PC-9 (cell line): ENCODE results near the gene SNX9. TPM values are rescaled to one million over a fixed set of nuclear protein-coding genes. Genes with fewer than 3 reads are reported as not detected.

Experiments used
- BruUV-seq: library from RNA; stranded (reverse); fragments of 400-500 nt; replicated peaks from 2 replicates; lab custom pipeline; 2021; lab: Mats Ljungman, UMichigan
- CTCF ChIA-PET: fragments of 300-600 bp; sonication (Branson Sonifier 250); formaldehyde crosslinking; loops from one replicate; lab custom pipeline; 2022; ENCODE audit warnings: antibody characterized with exemption; lab: Charles Lee
- POLR2A ChIA-PET: fragments of 300-600 bp; sonication (Branson Sonifier 250); formaldehyde crosslinking; loops from one replicate; lab custom pipeline; 2022; ENCODE audit warnings: antibody characterized with exemption; ENCODE audit not compliant: unreplicated experiment; lab: Charles Lee
- DNase-seq, 2 experiments: peaks; one replicate each; pipeline versions ENCODE4 v3.0.0 to v3.0.0-alpha.2; 2015 to 2022; ENCODE audit warnings: mixed read lengths in 1 of 2
- H2AFZ ChIP-seq: fragments of 200-600 bp; sonication (generic); 2 replicates; pipeline ENCODE4 v1.8.1; 2017; ENCODE audit warnings: antibody characterized with exemption
- H3F3A ChIP-seq: fragments of 200-600 bp; sonication (generic); 2 replicates; pipeline ENCODE4 v1.8.1; 2017; ENCODE audit warnings: antibody characterized with exemption, mild to moderate bottlenecking, low read depth; ENCODE audit not compliant: insufficient read depth
- H3K27ac ChIP-seq: fragments of 200-600 bp; sonication (generic); 2 replicates; pipeline ENCODE4 v1.6.1; 2016; ENCODE audit warnings: mixed run types
- H3K27me3 ChIP-seq: fragments of 200-600 bp; sonication (generic); 2 replicates; pipeline ENCODE4 v1.6.1; 2016; ENCODE audit warnings: low read depth, mixed run types; ENCODE audit not compliant: insufficient read depth
- H3K36me3 ChIP-seq: fragments of 200-600 bp; sonication (generic); 2 replicates; pipeline ENCODE4 v1.6.1; 2016; ENCODE audit warnings: low read depth, mixed run types
- H3K4me1 ChIP-seq: fragments of 200-600 bp; sonication (generic); replicated peaks from 2 replicates; pipeline ENCODE4 v1.6.1; 2016; ENCODE audit warnings: mixed run types; ENCODE audit not compliant: insufficient read depth
- H3K4me2 ChIP-seq: fragments of 200-600 bp; sonication (generic); 2 replicates; pipeline ENCODE4 v1.6.1; 2017; ENCODE audit warnings: mixed run types
- H3K4me3 ChIP-seq: fragments of 200-600 bp; sonication (generic); 2 replicates; pipeline ENCODE4 v1.6.1; 2016; ENCODE audit warnings: mixed run types
- H3K79me2 ChIP-seq: fragments of 200-600 bp; sonication (generic); 2 replicates; pipeline ENCODE4 v1.6.1; 2017; ENCODE audit warnings: low read depth, mixed run types
- H3K9me2 ChIP-seq: fragments of 200-600 bp; sonication (generic); 2 replicates; pipeline ENCODE4 v1.8.1; 2017; ENCODE audit warnings: mild to moderate bottlenecking; ENCODE audit not compliant: insufficient read depth
- H3K9me3 ChIP-seq: fragments of 200-600 bp; sonication (generic); 2 replicates; pipeline ENCODE4 v1.8.1; 2016; ENCODE audit warnings: low read depth; ENCODE audit not compliant: insufficient read depth
- H4K20me1 ChIP-seq: fragments of 200-600 bp; sonication (generic); 2 replicates; pipeline ENCODE4 v1.8.1; 2017; ENCODE audit not compliant: insufficient read depth
- EZH2 ChIP-seq: fragments of 200-600 bp; sonication (generic); IDR thresholded peaks from 2 replicates; pipeline ENCODE4 v1.8.0; 2017; ENCODE audit warnings: antibody characterized with exemption, low read depth
- intact Hi-C: fragments of 100-400 bp; cut with micrococcal nuclease; formaldehyde crosslinking; loops from one replicate; pipeline ENCODE4 v1.10.0; 2022; ENCODE audit not compliant: unreplicated experiment
- total RNA-seq: library from RNA; stranded (reverse); gene quantifications from 2 replicates; pipeline ENCODE4 v1.2.3, GENCODE V29; 2021
- TF ChIP-seq, protein P1 (sequence below): fragments of 200-600 bp; sonication (generic); conservative IDR thresholded peaks from 2 replicates; pipeline ENCODE4 v1.6.1; 2017; ENCODE audit warnings: mixed run types, antibody characterized with exemption, mild to moderate bottlenecking, moderate library complexity

The SNX9 gene
- total RNA-seq, 1 experiment from 2014 or later, result 25.0 TPM

DNA sequence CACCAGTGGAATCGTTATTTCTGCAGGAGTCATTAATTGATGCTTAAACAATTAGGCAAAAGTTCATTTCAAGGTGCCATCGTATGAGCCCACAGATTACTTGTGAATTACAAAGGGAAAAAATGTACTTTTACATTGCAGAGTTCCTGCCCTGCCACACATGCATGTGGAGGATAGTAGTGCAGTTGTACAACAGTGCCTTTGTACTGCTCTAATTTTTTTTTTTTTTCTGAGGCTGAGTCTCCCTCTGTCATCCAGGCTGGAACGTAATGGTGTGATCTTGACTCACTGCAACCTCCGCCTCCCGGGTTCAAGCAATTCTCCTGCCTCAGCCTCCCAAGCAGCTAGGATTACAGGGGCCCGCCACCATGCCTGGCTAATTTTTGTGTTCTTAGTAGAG lies 132.6 kb downstream of the SNX9 start:
- ChIA-PET CTCF (no interaction called here), POLR2A (no interaction called here)
- no peak overlapping the region for H2AFZ ChIP-seq
- BruUV-seq, result no TSS peak
- H4K20me1 ChIP-seq, result no peaks in the 10 kb centered on the region
- no peak for DNase-seq
- no peaks in the 10 kb centered on the region for H3K79me2 ChIP-seq
- no peak overlapping the region for H3K4me2 ChIP-seq
- intact Hi-C loops, result no loop called here
- TF ChIP-seq, protein P1, sequence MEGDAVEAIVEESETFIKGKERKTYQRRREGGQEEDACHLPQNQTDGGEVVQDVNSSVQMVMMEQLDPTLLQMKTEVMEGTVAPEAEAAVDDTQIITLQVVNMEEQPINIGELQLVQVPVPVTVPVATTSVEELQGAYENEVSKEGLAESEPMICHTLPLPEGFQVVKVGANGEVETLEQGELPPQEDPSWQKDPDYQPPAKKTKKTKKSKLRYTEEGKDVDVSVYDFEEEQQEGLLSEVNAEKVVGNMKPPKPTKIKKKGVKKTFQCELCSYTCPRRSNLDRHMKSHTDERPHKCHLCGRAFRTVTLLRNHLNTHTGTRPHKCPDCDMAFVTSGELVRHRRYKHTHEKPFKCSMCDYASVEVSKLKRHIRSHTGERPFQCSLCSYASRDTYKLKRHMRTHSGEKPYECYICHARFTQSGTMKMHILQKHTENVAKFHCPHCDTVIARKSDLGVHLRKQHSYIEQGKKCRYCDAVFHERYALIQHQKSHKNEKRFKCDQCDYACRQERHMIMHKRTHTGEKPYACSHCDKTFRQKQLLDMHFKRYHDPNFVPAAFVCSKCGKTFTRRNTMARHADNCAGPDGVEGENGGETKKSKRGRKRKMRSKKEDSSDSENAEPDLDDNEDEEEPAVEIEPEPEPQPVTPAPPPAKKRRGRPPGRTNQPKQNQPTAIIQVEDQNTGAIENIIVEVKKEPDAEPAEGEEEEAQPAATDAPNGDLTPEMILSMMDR, result no peak
- no peak for TF ChIP-seq EZH2
- no peaks in the 10 kb centered on the region for H3K9me2 ChIP-seq
- H3K4me3 ChIP-seq, result no peak overlapping the region
- no peaks in the 10 kb centered on the region for H3K4me1 ChIP-seq
- H3K9me3 ChIP-seq, result peaks cover 18% of the 10 kb centered on the region; the same call in 1 of the 2 replicates
- 0 out of 2 replicates have a peak, but pooled peaks cover 3% of the 10 kb centered on the region for H3F3A ChIP-seq
- no peak overlapping the region for H3K27ac ChIP-seq
- H3K27me3 ChIP-seq, result no peaks in the 10 kb centered on the region
- no peaks in the 10 kb centered on the region for H3K36me3 ChIP-seq

DNA sequence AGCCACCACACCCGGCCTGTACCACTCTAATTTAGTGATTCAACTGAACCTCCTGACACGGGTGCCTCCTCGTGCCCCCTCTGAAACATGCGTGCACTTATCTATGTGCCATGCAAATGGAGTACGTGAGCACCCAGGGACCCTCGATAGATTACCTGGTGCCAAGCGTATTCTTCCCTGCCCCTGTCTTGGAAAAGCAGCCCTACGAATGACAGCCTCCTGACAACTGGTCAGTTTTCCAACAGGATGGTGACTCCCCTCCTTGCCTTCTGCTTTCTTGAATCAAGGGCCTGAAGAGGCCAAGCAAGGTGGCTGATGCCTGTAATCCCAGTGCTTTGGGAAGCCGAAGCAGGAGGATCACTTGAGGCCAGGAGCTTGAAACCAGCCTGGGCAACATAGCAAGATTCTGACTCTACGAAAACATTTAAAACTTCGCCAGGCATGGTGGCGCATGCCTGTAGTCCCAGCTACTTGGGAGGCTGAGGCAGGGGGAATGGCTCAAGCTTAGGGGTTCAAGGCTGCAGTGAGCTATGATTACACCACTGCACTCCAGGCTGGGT lies 133.2 kb downstream of the SNX9 start:
- TF ChIP-seq EZH2, result no peak
- TF ChIP-seq, protein P1, result no peak
- H3K4me2 ChIP-seq, result no peak overlapping the region
- no peaks in the 10 kb centered on the region for H3K9me2 ChIP-seq
- H3K36me3 ChIP-seq, result no peaks in the 10 kb centered on the region
- ChIA-PET POLR2A (no interaction called here), CTCF (no interaction called here)
- no peaks in the 10 kb centered on the region for H4K20me1 ChIP-seq
- no peak overlapping the region for H3K27ac ChIP-seq
- DNase-seq, result no peak
- H2AFZ ChIP-seq, result no peak overlapping the region
- no peaks in the 10 kb centered on the region for H3K4me1 ChIP-seq
- peaks cover 17% of the 10 kb centered on the region; the same call in 1 of the 2 replicates for H3K9me3 ChIP-seq
- H3K27me3 ChIP-seq, result no peaks in the 10 kb centered on the region
- intact Hi-C loops, result no loop called here
- H3F3A ChIP-seq, result no peaks in the 10 kb centered on the region
- no peak overlapping the region for H3K4me3 ChIP-seq
- no peaks in the 10 kb centered on the region for H3K79me2 ChIP-seq
- BruUV-seq, result no TSS peak

DNA sequence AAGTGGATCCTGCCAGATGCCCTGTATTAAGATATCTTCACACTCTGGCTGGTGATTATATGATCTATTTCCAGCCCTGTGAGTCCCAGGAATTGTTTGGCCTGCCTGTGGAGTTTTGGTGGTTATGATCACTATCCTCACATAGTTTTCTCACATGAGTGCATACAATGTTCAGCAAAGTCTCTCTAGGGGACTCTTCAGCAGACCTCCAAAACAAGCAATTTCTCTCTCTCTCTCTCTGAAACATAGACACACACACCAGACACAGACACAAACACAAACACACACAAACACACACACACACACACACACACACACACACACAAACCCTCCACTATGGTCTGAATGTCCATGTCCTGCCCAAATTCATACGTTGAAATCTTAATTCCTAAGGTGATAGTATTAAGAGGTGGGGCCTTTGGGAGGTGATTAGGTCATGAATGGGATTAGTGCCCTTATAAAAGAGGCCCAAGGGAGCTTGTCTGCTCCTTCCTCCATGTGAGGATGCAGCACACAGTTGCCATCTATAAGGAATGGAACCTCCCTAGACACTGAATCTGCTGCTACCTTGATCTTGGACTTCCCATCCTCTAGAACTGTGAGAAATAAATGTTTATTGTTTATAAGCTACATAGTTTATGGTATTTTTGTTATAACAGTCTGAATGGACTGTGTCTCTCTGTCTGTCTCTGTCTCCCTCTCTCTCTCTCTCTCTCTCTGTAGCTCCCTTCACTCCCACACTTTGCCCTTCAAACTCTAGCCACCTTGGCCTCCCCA lies 136.6 kb downstream of the SNX9 start:
- CTCF ChIA-PET, result no interaction called here

More for the DNA sequence above, 136.6 kb downstream of the SNX9 start:
- Histone ChIP-seq H3K4me2 (no peak overlapping the region), H3K9me3 (peaks cover 17% of the 10 kb centered on the region; the same call in 1 of the 2 replicates), H3K9me2 (no peaks in the 10 kb centered on the region), H3K27me3 (no peaks in the 10 kb centered on the region), H3K79me2 (no peaks in the 10 kb centered on the region), H2AFZ (no peak overlapping the region), H4K20me1 (no peaks in the 10 kb centered on the region), H3K27ac (no peak overlapping the region), H3F3A (no peaks in the 10 kb centered on the region), H3K4me1 (no peaks in the 10 kb centered on the region), H3K36me3 (no peaks in the 10 kb centered on the region), H3K4me3 (no peak overlapping the region)
- intact Hi-C loops, result no loop called here
- no peak for TF ChIP-seq EZH2
- TF ChIP-seq, protein P1, result no peak
- DNase-seq, result no peak
- POLR2A ChIA-PET, result interaction anchor here (0.6 kb wide), 1 partner anchor 362 kb away, joined by 3 read pairs; no protein-coding TSS in a partner anchor
- BruUV-seq, result no TSS peak
